ENCODE results near the gene PEX5L. TPM values are rescaled to one million over a fixed set of nuclear protein-coding genes. Genes with fewer than 3 reads are reported as not detected.

Gene PEX5L
- total RNA-seq, 1 experiment from 2014 or later = 0.29 TPM

- DNase-seq (ENCODE audit: low read depth) = no peak
These were observed 140.2 kb downstream of the PEX5L start for GRCh38 chr3:179896507-179896906.

- no peak for DNase-seq (ENCODE audit: low read depth)
These were observed 141.4 kb downstream of the PEX5L start for GRCh38 chr3:179895330-179895729.

DNA sequence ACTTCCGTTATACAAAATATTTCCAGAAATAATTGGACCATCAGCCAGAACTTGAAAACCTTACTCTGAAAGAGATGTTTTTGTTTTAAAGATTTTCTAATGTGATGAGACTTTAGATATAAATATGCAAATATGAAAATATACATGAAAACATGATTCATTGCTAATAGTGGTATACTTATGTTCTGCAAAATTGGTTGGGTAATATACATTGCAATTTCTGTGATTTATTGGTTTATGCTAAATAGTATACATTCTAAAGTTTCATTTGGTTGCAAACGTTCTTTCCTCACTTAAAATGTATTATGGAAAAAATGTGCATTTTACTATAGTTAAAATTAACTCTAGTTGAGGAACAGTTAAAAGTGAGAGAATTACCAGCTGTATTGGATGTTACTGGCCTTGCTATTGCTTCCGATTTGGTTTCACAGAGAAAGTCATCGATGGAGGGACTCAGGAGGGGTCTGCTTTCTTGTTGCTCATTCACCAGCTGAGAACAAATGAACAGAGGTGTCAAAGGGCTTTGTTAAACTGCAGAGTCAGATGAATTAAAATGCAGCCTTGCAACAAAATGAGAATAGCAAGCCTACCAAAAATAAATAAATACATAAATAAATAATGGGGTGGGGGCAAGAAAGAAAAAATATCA lies 149.3 kb downstream of the PEX5L start:
- DNase-seq (ENCODE audit: low read depth) = no peak

- no peak for DNase-seq (ENCODE audit: low read depth)
These were observed 150.8 kb downstream of the PEX5L start for GRCh38 chr3:179885950-179886349.

GRCh38 chr3:179884136-179884535 lies 152.6 kb downstream of the PEX5L start:
- no peak for DNase-seq (ENCODE audit: low read depth)

- peak; percentile 39 for DNase-seq (ENCODE audit: low read depth)
These were observed 154.4 kb downstream of the PEX5L start for GRCh38 chr3:179882292-179882691.

- DNase-seq (ENCODE audit: low read depth) = no peak
These were observed 154.9 kb downstream of the PEX5L start for GRCh38 chr3:179881791-179882190.

GRCh38 chr3:179880868-179881267 lies 155.9 kb downstream of the PEX5L start:
- DNase-seq (ENCODE audit: low read depth) = no peak

DNA sequence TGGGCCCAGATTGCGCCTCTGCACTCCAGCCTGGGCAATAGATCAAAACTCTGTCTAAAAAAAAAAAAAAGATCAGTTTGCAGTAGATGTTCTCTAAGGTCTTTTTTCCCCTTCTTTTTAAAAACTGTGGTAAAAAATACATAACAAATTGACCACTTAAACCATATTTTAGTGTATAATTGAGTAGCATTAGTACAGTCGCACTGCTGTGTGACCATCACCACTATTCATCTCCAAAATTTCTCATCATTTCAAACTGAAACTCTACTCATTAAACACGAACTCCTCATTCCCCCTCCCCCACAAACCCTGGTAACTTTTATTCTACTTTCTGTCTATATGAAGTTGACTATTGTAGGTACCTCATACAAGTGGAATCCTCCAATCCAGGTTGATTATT lies 160.3 kb downstream of the PEX5L start:
- no peak for DNase-seq (ENCODE audit: low read depth)

DNA sequence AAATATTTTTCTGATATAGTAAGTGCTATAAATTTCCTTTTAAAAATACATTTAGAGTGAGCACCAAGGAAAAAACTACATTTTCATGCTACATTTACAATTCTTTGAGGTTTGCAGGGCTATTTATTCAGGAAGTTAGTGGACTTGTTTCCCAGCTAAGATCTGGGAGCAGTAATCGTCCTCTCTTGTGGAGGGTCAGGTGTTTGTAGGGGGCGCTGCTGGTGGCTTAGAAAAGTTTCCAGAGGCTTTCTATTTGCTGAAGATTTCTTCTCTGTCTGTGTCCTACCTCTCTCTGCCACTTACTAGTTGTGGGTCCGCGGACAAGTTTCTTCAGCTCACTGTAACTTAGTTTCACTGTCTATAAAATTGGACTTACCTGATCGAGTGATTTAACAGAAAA lies 163.9 kb downstream of the PEX5L start:
- no peak for DNase-seq (ENCODE audit: low read depth)

DNA sequence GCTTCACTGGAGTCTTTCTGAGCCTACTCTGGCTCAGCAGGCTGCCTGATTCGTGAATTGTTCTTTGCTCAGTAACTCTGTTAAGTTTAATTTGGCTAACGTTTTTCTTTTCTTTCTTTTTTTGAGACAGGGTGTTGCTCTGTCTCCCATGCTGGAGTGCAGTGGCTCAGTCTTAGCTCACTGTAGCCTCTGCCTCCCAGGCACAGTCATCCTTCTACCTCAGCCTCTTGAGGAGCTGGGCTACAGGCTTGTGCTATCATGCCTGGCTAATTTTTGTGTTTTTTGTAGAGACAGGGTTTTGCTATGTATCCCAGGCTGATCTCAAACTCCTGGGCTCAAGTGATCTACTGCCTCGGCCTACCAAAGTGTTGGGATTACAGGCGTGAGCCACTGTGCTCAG lies 165.0 kb downstream of the PEX5L start:
- no peak for DNase-seq (ENCODE audit: low read depth)

DNA sequence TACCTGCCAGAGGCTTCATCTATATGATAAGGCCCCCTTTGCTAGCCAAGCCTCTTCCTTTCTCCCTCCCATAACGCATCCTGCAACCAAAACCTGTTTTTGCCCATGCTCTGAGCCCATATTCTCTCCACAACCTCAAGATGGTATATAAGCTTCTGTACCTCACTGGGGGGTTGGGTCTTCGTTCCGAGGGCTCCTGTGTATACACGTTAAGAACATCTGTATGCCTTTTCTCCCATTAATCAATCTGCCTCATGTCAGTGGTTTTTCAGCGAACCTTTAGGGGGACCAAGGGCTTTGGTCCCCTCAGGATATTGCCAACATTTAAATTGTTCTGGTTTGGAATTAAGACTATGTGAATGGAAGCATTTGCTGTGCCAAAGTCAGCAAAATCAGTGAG lies 168.0 kb downstream of the PEX5L start:
- no peak for DNase-seq (ENCODE audit: low read depth)

DNA sequence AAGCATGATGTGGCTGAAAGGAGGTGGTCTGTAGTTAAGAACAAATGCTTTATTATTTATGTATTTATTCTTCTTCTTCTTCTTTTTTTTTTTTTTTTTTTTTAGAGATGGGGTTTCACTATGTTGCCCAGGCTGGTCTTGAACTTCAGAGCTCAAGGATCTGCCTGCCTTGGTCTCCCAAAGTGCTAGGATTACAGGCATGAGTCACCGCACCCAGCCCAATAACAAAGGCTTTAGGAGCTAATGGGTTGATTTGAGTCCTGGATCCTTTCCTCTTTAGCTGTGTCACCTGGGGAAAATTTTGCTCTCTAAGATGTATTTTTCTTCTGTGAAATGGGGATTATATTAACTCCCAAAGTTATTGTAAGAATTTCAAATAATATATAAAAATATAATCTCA lies 168.8 kb downstream of the PEX5L start:
- no peak for DNase-seq (ENCODE audit: low read depth)

- DNase-seq (ENCODE audit: low read depth) = no peak
These were observed 170.8 kb downstream of the PEX5L start for GRCh38 chr3:179865861-179866505.

DNA sequence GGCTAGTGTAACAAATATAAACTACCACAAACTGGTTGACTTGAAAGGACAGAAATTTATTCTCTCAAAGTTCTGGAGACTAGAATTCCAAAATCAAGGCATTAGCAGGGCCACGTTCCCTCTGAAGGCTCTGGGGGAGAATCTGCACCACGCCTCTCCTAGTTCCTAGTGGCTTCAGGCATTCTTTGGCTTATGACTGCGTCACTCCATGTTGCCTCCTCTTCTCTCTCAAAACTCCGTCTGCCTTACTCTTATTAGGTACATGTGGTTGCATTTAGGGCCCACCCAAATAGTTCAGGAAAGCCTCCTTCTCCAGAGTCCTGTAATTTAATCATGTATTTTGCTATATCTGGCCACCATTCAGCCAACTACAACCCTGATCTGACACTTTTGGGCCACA lies 174.8 kb downstream of the PEX5L start:
- no peak for DNase-seq (ENCODE audit: low read depth)

DNA sequence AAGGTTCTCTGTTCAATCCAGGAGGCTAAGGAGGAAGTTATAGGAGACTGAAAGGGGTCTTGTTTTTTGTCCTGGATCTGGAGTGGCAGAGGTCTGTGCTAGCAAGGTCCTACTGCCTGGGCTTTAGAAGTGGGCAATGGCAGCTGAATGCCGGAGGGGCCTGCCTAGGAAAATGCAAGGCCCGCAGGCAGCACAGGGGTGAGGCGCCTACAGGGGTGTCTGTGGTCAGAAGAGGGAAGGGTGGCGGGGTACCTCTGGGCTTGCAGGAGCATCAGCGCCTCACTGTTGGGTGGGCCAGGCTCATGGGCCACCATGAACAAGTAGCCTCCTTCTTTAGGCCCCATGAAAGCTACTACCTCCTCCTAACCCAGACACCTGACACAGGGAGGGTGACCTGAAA lies 175.4 kb downstream of the PEX5L start:
- DNase-seq (ENCODE audit: low read depth) = no peak

GRCh38 chr3:179860275-179861107 lies 176.2 kb downstream of the PEX5L start:
- no peak for DNase-seq (ENCODE audit: low read depth)

DNA sequence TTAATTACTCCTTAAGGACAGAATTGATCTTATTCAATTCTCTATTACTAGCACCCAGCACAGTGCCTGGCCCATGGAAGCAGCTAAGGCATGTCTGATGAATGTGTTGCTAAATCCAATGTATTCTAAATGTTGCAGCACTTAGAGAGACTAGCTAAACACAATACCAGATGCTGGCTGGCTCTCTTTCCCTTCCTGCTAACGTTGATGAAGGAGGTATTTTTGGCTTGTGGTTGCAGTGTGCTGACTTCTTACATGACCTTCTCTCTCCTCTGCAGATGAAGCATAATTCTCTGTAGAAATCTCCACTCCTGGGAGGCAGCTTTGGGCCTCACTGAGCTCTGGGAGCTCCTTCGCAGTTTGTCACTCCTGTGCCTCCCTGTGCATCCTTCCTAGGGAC lies 183.6 kb downstream of the PEX5L start:
- DNase-seq (ENCODE audit: low read depth) = no peak

GRCh38 chr3:179852142-179852905 lies 184.4 kb downstream of the PEX5L start:
- DNase-seq (ENCODE audit: low read depth) = peak; percentile 79

DNA sequence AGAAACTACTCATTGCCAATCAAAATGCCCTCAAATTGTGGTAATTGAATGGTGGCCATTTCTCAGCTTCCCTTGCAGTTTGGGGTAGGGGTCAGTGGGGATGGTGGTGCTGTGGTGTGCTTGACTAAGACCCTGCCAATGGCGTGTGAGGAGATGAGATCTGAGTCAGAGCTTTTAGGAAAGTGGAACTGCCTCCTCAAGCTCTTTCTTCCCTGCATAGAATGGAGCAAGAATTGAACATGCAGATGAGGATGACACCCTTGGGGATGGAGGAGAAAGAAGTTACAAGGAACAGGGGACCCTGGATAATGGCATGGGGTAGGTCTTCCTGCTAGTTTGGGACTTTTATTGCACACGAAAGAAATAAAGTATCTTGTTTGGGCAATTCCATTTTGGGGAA lies 188.0 kb downstream of the PEX5L start:
- no peak for DNase-seq (ENCODE audit: low read depth)

- DNase-seq (ENCODE audit: low read depth) = no peak
These were observed 194.7 kb downstream of the PEX5L start for GRCh38 chr3:179842061-179842460.

- peak; percentile 90 for DNase-seq (ENCODE audit: low read depth)
These were observed 195.8 kb downstream of the PEX5L start for GRCh38 chr3:179840985-179841384.
